Measurements from ENCODE around the gene CRADD. TPM values are rescaled to one million over a fixed set of nuclear protein-coding genes. Genes with fewer than 3 reads are reported as not detected.

The CRADD gene
- polyA plus RNA-seq, 4 donors: 11.6 to 13.6 (median 12.7) TPM

GRCh38 chr12:93733928-93734327 is 56.8 kb downstream of the CRADD start:
- DNase-seq (ENCODE audit: low read depth in 4 of 4, low spot score in 2 of 4): no peak

DNA sequence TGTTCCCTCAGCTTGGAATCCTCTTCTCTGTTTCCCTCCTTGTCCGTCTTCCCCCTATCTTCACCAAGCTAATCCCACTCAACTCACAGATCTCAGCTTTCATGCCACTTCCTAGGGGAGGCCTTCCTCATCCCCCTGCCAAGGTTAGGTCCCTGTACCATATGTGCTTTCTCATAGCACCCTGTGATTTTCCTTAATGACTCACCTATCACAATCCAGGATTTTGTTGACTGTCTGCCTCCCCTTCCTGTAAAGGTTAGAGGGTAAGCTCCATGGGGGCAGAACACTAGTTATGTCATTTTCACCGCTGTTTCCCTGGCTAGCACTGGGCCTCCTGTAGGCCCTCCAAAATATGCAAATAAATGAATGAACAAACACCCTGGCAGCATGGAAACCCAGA is 57.6 kb downstream of the CRADD start:
- DNase-seq (ENCODE audit: low read depth in 4 of 4, low spot score in 2 of 4): no peak

DNA sequence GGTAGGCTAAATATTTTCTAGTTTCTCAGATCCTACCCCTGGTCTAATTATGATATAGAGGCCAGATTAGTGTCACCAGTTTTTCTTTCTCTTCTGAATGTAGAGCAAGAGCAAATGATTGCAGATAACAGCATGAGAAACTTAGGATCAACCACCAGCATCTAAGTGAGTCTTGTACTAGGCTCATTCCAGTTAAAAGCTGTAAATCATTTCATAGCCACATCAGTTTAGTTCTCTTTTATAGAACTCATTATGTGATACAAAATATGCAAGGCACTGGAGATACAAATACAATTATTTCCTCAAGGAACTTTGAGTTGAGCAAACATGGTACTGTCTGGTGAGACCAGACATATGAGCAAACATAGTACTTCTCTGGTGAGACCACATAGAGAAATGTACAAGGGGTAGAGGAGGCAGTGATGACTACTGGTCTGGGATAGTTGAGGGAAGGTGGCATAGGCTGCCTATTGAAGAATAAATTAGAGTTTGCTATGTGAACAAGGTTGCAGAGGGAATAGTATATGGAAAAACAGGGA is 59.5 kb downstream of the CRADD start:
- no peak for DNase-seq (ENCODE audit: low read depth in 4 of 4, low spot score in 2 of 4)

GRCh38 chr12:93737457-93738198 is 60.5 kb downstream of the CRADD start:
- no peak for DNase-seq (ENCODE audit: low read depth in 4 of 4, low spot score in 2 of 4)

DNA sequence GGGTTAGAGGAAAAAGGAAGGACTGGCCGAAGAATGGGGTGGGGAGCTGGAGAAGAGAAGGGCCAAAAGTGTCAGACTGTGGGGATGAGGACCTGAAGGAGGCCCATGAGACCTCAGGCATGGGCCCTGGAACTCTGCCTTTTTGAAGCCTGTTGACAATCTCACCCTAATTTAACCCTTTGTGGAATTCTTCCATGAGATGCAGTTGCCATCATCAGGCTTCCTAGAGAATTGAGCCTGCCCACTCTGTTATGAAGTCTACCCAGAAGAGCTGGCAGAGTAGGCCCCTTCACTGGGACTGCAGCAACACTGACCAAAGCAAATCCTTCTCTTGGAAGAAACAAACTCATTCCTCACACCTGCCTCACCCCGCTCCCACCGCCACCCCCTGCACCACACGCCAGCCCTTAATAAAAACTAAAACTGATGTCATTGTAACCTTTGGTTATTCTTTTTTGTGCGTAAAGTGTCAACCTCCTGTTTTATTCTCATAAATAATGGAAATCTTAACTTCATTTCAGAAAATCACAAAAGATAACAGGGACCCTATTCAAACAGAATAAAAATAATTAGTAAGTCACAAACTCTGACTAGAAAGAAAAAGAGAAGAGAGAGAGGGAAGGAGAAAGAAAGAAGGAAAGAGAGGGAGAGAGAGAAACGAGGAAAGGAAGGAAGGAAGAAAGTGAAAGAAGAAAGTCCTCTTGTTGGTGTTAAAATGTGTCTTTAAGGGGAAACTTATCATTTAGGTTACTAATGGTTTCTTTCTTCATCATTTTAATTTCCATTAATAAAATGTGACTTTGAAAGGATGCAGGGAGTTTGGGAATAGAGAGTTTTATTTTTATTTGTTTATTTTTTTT is 61.3 kb downstream of the CRADD start:
- DNase-seq (ENCODE audit: low read depth in 4 of 4, low spot score in 2 of 4): no peak

- DNase-seq (ENCODE audit: low read depth in 4 of 4, low spot score in 2 of 4): no peak
Measured at GRCh38 chr12:93740751-93741150, 63.6 kb downstream of the CRADD start.

- DNase-seq (ENCODE audit: low read depth in 4 of 4, low spot score in 2 of 4): no peak
Measured at GRCh38 chr12:93741659-93742109, 64.5 kb downstream of the CRADD start.

DNA sequence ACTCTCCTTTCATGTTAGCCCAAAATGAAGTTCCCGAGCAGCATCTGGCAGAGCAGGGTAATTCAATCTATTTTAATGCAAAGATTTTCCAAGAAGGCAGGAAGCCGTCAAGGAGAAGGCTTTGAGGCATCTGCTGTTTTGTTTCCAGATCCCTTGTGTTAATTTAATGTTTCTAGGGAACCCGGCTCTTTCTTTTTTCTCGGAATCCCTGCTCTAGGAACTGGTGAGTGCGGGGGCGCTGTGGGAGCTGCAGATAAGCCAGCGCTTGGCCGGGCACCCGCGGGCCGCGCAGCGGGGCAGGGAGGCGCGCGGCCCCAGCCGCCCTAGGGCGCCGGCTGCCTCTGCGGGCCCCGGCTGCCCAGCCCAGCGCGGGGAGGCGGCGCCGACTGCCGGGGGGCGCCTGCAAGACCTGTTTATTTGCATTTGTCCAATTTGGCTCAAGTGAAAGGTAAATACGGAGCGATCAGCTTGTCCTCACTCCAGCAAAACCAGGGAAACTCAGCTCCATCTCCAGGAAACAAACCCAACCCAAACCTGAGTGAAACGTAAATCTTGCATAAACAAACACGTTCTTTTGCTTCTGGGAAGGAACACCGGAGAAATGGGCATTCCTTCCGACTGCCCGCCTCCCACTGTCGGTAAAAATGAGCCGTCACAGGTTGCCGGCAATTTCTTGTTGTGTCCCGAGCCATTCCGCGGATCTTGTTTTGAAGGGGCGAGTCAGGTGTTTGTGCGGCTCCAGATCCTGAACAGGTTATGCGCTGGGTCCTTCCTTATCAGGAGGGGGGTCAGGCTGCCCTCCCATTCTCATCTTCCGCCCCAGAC is 65.1 kb downstream of the CRADD start:
- DNase-seq (ENCODE audit: low read depth in 4 of 4, low spot score in 2 of 4): peak; percentile 55 to 75 (median 63)

- DNase-seq (ENCODE audit: low read depth in 4 of 4, low spot score in 2 of 4): no peak
Measured at GRCh38 chr12:93743229-93743998, 66.2 kb downstream of the CRADD start.

GRCh38 chr12:93743999-93744689 is 67.0 kb downstream of the CRADD start:
- no peak for DNase-seq (ENCODE audit: low read depth in 4 of 4, low spot score in 2 of 4)

- DNase-seq (ENCODE audit: low read depth in 4 of 4, low spot score in 2 of 4): no peak
Measured at GRCh38 chr12:93745286-93745685, 68.1 kb downstream of the CRADD start.

DNA sequence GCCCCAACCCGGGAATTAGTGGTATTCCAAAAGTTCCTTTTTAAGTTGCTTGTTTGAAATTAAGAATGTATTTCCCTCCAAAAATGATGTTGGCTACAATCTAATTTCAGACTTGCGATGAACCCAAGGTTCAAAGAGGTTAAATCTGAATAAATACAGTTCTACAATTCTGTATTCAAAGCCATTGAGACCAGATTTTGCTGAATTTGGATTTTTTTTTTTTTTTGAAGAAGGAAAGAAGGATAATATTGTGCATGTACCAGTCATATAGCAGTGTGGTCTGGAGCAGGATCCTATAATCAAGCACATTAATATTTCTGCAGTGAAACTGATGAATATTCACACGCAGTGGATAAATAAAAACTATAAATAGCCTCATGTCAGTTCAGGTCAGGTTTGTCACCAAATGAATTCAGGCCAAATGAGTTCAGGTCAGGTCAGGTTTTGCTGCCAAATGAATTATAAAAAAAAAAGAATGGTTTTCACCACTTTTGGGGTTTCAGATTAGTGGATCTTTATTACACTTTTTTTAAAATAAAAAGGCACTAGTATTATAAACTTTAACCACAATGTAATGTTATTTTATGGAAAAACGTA is 69.5 kb downstream of the CRADD start:
- no peak for DNase-seq (ENCODE audit: low read depth in 4 of 4, low spot score in 2 of 4)

- DNase-seq (ENCODE audit: low read depth in 4 of 4, low spot score in 2 of 4): no peak
Measured at GRCh38 chr12:93748672-93749383, 71.7 kb downstream of the CRADD start.

DNA sequence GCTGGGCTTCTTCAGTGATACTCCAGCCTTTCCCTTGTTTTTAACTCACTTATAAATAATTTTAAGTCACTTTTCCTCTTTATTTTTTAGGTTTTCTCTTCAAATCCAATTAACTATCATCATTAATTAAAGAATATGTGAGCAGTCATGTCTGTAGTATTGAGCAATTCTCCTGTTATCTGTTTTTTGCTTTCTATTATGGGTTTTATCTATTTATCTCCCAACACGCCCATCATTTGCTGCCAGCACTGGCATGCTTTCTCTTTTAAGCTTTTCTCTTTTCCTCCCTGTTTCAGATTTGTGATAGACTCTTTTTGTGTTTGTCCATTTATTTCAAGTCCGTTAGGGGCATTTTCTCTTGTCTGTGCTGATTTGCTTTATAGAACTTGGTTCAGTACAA is 72.3 kb downstream of the CRADD start:
- no peak for DNase-seq (ENCODE audit: low read depth in 4 of 4, low spot score in 2 of 4)

- no peak for DNase-seq (ENCODE audit: low read depth in 4 of 4, low spot score in 2 of 4)
Measured at GRCh38 chr12:93750056-93750455, 72.9 kb downstream of the CRADD start.

GRCh38 chr12:93751864-93752610 is 74.9 kb downstream of the CRADD start:
- no peak for DNase-seq (ENCODE audit: low read depth in 4 of 4, low spot score in 2 of 4)

DNA sequence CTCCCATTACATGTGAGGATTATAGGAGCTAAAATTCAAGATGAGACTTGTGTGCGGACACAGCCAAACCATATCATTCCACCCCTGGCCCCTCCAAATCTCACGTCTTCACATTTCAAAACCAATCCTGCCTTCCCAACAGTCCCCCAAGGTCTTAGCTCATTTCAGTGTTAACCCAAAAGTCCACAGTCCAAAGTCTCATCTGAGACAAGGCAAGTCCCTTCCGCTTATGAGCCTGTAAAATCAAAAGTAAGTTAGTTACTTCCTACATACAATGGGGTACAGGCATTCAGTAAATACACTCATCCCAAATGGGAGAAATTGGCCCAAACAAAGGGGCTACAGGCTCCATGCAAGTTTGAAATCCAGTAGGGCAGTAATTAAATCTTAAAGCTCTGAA is 76.1 kb downstream of the CRADD start:
- DNase-seq (ENCODE audit: low read depth in 4 of 4, low spot score in 2 of 4): no peak

All from left renal cortex interstitium (tissue), 4 donors.